Measurements from ENCODE around the gene SAG.
"Not testable (repeated sequence)": the region's sequence is repeated elsewhere in the genome, so short reads cannot be mapped to it uniquely, and the experiment has no call there.

SAG gene

DNA sequence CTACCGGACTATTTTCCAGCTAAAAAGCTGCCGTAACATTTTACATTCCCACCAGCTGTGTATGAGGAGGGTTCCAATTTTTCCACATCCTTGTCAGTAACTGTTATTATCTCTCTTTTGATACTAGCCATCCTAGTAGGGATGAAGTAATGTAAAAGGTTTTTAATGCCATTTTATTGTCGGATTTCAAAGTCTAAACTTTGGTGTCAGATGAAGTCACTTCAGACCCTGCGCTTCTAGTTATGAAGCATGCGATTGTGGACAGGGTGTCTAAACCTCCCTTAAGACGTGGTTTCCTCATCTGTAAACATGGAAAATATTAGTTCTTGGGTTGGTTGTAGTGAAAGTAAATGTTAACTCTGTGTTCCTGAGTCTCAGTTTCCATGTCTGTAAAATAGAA, 51.3 kb downstream of the SAG start:
- DNase-seq, result no peak

DNA sequence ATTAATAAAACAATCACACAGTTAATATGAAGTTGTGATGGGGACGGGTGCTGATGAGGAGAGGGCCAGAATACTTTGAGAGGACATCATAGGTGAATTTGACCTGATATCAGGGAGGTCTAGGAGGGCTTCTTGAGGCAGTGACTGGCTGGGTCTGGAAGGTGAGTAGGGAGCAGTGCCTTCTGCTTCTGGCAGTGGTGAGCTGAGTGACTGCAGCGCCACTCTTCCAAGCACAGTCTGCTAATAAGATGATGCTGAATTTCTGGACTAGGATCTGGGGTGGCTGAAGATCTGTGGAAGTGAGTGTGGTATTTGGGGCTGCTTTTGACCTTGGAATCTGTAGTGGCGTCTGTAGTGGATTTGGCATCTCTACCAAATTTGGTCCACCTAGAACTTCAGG, 52.2 kb downstream of the SAG start:
- DNase-seq, result no peak

DNA sequence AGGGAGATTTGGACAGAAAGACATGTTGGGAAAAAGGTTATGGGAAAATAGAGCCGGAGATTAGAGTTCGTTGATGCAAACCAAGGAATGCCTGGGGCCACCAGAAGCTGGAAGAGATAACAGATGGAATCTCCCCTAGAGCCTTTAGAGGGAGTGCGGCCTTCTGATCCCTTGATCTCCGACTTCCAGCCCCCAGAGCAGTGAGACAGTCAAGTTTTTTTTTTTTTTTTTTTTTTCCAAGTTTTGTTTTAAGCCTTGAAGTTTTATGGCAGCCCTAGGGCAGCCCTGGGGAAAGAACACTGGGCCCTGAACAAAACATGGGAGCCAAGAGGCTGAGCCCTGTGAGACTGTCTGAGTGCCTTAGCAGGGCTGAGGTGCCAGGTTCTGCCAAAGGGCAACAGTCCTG, 53.2 kb downstream of the SAG start:
- peak; percentile 13 for DNase-seq

DNA sequence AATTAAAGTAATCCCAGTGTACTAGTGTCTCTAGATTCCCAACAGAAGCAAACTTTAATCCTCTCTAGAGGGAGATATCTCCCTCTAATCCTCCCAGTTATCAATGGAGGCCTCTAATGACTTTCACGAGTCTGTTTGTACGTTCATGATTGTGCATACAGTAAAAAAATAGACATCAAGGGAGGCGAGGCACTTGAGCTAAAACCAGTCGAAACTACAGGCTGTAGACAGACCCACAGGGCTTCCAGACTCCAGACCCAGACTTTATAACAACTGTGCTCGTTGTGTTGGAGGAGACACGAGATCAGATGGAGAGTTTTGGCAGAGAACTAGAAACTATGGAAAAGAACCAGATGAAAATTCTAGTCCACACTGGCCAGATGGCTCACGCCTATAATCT, 53.7 kb downstream of the SAG start:
- no peak for DNase-seq

DNA sequence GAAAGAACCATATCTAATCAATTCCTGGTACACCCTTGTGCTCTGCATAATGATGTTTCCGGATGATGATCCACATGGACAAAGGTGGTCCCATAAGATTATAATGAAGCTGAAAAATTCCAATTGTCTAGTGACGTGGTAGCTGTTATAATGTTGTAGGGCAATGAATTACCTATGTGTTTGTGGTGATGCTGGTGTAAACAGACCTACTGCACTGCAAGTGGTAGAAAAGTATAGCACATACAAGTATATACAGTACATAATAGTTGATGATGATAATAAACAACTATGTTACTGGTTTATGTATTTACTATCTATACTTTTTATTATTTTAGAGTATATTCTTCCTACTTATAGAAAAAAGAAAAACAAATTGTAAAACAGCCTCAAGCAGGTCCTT, 55.1 kb downstream of the SAG start:
- no peak for DNase-seq

DNA sequence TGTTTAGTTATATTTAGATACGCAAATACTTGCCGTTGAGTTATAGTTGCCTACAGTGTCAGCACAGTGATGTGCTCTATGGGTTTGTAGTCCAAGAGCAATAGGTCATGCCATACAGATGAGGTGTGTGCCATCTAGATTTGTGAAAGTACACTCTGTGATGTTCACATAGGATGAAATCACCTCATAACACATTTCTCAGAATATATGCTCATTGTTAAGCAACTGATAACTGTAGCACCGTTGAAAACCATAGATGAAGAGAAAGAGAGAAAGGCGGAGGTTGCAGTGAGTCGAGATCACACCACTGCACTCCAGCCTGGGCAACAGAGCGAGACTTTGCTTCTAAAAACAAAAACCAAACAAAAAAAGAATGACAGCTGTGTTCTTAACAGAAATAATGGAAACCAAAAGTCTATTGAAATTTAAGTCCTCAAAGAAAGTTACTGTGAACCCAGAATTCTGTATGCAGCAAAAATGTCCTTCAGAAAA, 56.2 kb downstream of the SAG start:
- DNase-seq, result no peak

DNA sequence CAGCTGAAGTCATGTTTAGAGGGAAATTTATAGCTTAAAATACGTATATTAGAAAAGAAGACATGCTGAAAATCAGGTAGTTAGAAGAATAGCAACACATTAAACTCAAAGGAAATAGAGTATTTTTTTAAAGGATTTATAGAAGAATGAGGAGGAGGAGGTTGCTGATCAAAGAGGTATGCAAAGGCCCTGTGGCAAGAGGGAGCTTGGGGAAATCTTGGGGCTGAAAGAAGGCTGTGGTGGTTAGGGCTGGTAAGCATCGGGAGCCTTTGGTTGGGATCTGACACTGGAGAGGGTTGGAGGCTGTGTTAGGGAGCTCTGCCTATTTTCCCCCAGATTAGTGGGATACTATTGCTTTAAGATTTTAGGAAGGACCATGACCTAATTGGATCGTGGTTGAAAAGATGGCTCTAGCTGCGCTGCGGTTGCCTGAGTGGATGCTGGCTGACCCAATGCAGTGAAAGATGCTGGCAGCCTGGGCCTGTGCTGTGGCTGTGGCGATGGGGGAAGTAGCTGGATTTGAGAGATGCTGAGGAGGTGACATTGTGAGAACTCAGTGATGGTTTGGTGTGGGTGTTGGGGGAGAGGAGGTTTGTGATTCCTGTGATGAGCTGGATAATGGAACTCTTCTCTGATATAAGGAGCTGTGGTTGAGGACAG, 58.4 kb downstream of the SAG start:
- no peak for DNase-seq

DNA sequence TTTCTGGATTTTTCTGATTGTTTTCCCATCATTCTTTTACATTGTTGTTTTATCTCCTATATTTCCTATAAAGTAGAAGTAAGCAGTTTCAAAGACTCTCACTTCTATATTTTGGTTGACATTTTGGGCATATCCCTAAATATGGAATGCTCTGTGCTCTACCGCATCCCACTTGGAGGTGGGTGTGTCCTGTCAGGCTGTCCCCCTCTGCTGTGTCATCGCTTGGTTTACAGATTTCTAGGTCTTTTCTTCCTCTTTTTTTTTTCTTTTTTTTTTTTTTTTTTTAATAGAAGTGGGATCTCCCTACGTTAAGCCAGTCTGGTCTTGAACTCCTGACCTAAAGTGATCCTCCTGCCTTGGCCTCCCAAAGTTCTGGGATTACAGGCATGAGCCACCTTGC, 60.0 kb downstream of the SAG start:
- DNase-seq, result peak; percentile 51

DNA sequence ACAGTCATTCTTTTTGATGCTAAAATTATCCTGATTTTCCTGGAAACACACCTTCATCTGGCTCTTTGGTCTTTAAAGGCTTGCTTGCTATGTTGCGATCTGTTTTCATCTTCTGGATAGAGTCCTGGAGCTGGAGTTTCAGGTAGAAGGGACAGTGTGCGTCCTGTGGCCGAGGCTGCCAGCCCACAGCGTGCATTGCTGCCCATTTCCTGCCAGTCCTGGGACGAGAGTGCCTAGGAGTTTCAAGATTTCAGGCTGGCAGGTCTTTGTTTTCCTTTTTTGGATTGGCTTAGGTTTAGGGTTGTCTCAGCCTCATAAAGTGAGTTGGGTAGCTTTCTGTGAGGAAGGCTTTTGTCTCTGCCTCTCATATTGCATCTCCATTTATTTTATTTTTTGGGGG, 61.1 kb downstream of the SAG start:
- DNase-seq, result no peak

DNA sequence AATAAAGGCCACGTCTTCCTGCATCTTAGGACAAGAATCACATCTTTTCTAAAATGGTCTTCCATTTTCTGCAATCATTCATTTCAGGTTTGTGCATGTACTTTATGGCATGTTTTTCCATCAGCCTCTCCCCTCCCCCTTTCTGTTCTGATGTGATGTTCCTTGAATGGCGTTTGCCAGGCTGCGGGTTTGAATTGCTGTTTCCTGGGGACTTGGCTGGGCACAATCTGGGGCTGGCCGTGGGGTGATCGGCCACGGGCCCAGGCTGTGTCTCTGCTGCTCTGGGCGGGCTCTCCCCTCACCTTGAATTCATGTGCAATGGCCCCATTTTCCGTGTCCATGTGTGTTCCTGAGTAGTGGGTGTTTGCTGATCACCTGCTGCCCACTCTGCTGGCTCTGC, 61.8 kb downstream of the SAG start:
- DNase-seq, result no peak

DNA sequence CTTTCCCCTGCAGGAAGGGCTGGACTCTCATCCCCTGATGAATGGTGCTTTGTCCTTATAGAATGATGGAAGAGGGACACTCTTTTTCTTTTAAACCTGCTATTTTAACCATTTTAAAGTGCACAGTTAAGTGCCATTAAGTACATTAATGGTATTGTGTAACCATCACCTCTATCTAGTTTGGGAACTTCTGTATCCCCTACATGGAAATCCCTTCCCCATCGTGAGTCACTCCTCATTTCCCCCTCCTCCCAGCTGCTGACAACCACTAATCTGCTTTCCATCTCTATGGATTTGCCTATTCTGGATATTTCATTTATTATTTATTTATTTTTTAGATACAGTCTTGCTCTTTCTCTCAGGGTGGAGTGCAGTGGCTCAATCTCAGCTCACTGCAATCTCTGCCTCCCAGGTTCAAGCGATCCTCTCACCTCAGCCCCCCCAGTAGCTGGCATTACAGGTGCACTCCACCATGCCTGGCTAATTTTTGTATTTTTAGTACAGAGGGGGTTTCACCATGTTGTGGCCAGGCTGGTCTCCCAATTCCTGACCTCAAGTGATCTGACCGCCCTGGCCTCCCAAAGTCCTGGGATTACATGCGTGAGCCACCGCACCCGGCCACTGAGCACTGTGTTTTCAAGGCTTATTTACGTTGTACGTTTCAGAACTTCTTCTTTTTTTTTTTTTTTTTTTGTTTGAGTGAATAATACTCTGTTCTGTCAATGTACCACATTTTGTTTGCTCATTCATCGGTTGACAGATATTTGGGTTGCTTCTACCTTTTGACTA, 62.5 kb downstream of the SAG start:
- DNase-seq, result no peak

DNA sequence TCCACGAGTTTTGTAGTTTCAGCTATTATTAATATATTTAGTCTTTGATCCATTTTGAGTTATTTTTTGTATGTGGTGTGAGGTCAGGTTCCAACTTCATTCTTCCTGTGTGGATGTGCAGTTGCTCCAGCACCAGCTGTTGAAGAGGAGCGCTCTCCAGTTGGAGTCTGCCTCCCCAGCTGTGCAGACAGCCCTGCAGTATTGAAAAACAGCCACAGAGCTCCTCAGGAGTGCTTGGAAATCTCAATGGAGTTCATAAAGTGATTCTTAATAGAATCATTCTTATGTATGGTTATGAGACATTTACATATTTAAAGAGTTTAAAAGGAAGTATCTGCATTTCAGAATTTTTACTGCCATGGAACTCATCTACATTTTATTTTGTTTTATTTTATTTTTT, 64.0 kb downstream of the SAG start:
- no peak for DNase-seq

DNA sequence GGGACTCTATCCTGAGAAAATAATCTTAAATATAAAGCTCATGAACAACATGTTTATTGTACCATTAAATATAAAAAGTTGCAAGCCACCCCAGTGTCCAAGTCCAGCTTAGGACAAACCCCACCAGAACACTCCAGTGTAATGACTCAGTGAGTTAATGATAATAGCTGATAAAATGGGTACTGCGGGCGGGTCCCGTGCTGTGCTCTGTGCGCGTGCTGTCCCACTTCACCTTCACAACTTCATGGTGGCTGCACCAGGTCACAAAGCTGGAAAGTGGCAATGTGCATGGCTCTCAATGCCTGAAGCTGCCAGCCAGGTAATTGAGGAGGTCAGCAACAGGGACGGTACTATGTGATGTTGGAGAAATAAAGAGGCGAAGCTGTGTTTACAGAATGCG, 65.2 kb downstream of the SAG start:
- DNase-seq, result no peak

DNA sequence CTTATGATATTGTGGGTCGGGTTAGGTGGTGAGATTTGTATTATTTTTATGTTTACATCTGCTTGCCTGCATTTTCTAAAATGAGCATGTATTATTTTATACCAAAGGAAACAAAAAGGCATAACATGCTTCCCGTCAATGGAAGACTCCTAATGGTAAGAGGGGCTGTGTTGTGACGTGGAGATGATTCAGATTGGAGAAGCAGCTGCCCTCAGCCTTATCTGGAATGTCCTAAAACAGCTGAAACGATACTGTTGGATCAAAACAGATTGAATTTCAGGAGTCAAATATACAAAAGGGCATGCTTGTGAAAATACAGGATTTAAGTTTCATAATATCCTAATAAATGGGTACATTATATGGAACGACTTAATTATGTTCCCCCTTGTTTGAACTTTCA, 65.7 kb downstream of the SAG start:
- no peak for DNase-seq

DNA sequence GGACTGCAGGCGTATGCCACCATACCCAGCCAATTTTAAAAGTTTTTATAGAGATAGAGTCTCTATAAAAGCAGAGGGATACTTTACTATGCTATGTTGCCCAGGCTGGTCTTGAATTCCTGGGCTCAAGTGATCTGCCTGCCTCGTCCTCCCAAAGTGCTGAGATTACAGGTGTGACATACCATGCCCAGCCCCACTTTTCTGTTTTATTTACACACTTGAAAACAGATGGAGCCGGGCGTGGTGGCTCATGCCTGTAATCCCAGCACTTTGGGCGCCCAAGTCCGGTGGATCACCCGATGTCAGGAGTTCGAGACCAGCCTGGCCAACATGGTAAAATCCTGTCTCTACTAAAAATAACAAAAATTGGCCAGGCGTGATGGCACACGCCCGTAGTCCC, 67.2 kb downstream of the SAG start:
- not testable (repeated sequence) for DNase-seq

DNA sequence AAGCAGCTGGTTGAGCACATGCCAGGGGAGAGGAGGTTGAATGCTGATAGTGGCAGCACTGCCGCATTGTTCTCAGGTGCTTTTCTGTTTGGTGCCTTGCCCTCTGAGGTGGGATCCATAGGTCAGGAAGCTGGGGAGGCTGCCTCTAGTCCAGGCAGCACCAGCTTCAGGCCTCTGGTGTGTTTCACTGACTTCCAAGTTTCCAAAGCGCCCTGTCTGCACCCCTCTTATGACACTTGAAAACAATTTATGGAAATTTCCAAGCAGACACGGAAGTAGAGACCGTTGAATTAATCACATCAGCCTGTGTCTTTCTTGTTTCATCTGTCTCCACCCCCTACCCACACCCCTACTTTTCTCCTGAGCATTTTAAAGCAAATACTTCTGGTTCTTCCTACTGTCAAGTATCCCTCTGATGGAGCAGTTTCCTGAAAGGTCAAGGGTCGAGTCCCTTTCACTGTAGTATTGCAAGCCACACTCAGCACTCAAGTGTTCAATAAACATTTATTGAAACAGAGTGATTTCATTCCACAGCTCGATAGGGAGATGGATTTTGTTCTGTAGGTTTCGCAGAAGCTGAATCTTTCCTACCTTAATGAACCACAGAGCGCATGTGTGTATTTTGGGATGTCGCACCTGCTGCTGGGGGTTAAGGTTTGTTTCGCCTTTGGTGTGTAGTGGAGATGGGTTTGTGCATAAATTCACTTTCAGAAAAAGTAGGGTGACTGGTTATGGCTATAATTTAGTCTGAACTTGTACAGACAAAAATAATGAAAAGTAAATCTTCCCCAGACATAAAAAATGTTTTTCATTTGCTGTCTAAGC, 68.1 kb downstream of the SAG start:
- DNase-seq, result no peak

DNA sequence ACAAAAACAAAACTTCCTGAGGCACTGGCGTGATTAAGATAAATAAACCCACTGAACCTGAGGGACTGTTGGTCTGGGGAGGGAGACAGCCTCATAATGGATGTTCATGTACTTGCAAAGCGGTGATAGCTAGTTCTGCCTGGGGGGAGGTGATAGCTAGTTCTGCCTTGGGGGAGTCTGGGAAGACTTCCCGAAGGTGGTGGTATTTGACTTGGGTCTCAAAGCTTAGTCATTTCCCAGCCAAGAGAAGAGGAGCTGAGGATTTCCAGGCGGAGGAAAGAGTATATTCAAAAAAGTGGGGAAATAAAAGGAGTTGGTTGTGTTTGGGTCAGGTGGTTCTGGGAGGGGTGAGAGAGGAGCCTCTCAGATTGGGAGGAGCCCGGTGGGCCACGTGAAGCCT, 71.4 kb downstream of the SAG start:
- no peak for DNase-seq

DNA sequence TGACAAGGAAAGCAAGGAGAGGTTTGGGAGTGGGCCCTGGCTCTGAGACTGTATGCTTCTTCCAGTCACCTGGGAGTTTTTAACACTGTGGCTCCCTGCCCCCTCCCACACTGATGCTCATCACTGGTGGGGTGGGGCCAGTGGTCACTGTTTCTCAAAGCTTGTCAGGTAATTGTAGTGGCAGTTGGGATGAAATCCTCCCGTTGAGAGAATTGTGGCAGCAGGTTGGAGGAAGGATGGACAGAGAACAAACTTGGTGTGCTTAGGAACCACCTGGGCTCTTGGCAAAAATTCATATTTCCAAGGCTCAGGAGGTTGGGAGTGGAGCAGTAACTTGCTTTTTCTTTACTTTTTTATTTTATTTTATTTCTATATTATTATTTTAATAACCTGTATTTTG, 71.8 kb downstream of the SAG start:
- DNase-seq, result no peak

DNA sequence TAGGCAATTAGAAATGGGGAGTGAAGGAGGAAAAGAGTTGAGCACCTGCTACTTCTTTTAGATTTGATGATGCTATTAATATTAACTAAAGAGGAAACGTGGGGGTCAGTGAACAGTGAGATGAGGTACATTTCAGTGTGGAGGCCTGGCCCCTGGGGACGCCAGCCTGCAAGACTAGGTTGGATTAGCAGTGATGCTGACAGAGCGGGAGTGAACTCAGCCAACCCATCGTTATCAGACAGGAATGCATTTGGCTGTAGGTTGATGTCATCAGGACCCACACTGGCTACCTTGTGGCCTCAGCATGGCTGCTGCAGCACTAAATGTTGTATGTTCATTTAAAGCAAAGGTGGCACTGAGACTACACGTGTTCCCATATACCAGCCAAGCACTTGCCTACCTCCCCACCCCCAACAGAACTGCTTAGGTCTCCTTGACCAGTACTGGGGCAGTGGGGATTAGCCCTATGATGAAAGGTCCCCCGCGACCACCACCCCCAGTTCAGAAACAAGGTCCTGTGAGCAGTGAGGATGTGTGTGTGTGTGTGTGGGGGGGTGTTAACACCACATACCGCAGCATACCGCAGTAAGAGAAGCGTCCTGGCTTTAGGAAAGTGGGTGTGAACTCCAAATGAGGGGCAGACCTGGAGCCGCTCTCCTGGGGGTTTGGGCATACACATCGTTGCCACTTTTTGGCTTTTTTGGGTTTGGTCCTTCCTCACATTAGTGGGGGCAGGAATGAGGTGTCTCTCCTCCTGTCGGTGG, 72.7 kb downstream of the SAG start:
- no peak for DNase-seq

DNA sequence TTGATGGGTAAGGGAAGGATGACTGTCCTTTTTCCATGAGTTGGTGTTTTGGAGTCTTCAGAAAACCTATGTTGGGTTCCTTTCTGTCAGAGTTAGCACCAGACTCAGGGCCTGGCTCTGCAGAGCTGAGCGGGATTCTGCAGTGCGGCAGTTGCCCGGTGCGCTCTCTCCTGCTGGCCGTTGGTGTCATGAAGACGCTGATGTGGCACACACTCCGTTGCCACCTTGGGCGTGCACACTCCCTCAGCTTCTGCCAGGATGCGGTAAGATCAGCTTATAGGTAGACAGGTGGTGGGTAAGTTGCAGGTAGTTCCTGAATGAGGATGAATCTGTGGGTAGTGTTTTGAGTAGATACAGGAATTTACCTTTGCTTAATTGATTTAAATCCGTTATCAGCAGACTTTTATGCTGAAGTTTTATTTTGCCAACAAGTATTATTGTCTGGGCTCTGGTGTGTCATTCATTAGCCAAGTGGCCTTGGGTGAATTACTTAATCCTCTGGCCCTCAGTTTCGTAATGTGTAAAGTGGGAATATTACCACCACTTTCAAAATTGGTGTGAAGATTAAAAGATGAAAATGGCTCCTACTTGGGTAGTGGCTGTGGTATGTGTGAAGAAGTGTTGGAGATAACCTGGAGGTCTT, 73.5 kb downstream of the SAG start:
- DNase-seq, result no peak

DNA sequence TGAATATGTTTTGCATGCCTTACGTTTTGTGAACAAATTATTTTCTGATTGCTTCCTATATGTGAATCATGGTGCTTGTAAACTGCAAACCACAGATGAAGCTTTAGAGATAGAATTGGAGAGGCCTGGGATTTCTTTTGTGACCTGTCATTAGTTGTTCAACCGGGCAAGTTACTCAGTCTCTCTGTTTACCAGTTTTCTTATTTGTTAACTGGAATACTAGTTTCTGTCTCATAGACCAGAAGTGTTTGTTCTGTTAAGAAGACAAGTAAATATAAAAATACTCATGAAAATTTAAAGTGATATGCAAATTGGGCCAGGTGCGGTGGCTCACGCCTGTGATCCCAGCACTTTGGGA, 74.0 kb downstream of the SAG start:
- no peak for DNase-seq

DNA sequence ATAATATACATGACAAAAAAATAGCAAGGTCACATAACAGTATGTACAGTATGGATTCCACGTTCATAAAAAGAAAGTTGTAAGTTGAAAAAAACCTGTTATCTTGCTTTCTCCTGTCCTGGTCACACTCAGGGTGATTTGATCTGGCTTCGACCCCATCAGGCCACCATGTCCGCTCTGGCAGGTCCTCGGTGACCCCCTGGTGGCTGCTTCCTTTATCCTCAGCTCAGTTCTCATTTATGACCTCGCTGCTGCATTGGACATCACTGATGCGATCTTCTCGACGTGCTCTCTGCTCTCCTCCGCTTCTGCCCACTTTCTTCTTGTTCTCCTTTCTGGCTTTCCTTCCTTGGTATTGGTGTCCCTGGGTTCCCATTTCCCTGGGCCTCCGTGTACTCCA, 76.4 kb downstream of the SAG start:
- DNase-seq, result no peak

All from OCI-M1 (cell line).